ENCODE results near the gene MRLN. TPM values are rescaled to one million over a fixed set of nuclear protein-coding genes. Genes with fewer than 3 reads are reported as not detected.
"Not testable (repeated sequence)": the region's sequence is repeated elsewhere in the genome, so short reads cannot be mapped to it uniquely, and the experiment has no call there.

The MRLN gene
- total RNA-seq, 1 donor from 2014 or later, result 0.82 TPM

DNA sequence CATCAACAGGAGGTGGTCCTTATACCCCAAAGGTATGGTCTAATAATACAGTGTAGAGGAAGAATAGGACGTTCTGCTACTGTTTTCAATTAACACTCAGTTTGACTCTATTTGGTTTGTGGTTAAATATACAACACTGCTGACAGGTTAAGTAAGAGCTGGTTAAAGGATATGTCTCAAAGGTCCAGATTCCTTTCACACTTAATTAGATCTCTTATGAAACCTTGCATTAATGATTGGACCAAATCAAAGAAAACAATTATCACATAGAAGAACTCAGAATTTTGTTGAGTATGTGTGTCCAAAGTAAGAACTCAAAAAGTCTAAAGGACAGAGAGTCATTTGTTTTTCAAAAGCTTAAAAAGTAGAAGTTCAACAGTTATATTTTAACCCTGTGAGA is 18.0 kb downstream of the MRLN start:
- no peaks in the 10 kb centered on the region for H3K36me3 Mint-ChIP-seq (ENCODE audit: low read depth)
- no peak overlapping the region for H3K27ac Mint-ChIP-seq
- H3K4me3 Mint-ChIP-seq, result no peak overlapping the region
- DNase-seq, result no peak
- peaks cover 8% of the 10 kb centered on the region for H3K27me3 Mint-ChIP-seq
- peaks cover 3% of the 10 kb centered on the region for H3K4me1 Mint-ChIP-seq
- H3K9me3 Mint-ChIP-seq, result no peaks in the 10 kb centered on the region
- intact Hi-C loops (cut with micrococcal nuclease), result no loop called here

DNA sequence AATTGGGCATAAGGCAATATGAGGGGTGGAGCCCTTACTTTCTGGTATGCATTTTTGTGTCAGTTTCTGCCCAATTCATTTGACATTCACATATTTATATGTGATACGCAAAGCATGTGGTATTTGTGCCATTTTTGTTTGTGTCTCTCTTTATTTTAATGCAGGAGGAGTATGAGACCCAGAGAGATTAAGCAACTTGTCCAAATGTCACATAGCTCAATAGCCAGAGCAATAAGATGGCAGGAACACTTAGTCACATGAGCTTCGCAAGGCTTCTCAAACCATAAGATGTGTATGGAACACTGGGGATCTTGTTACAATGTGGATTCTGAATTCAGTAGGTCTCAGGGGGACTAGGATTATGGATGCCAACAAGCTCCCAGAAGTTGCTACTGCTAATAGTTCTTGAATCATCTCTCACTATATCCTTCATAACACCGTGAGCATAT is 19.2 kb downstream of the MRLN start:
- Mint-ChIP-seq H3K36me3 (ENCODE audit: low read depth) (no peaks in the 10 kb centered on the region), H3K27ac (no peak overlapping the region), H3K4me1 (peaks cover 3% of the 10 kb centered on the region), H3K4me3 (no peak overlapping the region), H3K27me3 (peaks cover 8% of the 10 kb centered on the region), H3K9me3 (no peaks in the 10 kb centered on the region)
- intact Hi-C loops (cut with micrococcal nuclease), result no loop called here
- DNase-seq, result no peak

DNA sequence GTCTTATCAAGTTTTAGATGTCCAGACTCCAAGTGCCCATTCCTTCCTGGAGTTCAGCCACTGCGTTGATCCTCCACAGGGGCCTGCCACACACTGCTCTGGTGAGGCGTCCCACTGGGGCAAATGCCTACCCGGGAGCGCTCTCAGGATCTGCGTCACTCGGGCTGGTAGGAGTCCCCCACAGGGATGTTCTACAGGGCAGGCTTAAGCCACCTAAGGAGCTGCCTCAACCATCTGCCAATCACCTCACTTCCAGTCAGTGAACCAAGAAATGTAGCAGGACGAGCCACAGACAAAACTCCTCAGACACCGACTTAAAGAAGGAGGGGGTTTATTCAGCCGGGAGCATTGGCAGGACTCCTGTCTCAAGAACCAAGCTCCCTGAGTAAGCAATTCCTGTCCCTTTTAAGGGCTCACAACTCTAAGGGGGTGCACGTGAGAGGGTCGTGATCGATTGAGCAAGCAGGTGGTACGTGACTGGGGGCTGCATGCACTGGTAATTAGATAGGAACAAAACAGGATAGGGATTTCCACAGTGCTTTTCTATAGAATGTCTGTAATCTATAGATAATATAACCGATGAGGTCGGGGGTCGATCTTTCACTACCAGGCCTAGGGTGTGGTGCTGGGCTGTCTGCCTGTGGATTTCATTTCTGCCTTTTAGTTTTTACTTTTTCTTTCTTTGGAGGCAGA is 19.8 kb downstream of the MRLN start:
- H3K36me3 Mint-ChIP-seq (ENCODE audit: low read depth); H3K27ac Mint-ChIP-seq; H3K4me3 Mint-ChIP-seq; H3K9me3 Mint-ChIP-seq; H3K27me3 Mint-ChIP-seq; H3K4me1 Mint-ChIP-seq; intact Hi-C loops (cut with micrococcal nuclease); DNase-seq: not testable (repeated sequence)

DNA sequence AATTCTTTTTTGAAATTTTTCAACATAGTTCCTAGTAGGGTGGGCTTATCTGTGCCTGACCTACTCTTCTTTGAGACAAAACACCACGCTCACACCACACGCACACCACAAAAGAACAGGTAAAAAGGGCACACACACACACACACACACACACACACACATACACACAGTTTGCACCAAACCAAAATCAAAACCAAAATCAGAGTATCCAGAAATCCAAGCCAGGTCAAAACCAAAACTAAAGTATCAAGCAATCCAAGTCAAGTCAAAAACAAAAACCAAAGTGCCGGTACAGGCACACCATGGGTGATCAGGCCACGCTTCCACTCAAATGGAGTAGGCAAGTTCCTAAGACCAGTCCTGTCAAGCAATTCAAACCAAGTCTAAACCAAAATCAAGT is 20.4 kb downstream of the MRLN start:
- DNase-seq; H3K27me3 Mint-ChIP-seq; H3K27ac Mint-ChIP-seq; intact Hi-C loops (cut with micrococcal nuclease); H3K4me1 Mint-ChIP-seq; H3K9me3 Mint-ChIP-seq; H3K4me3 Mint-ChIP-seq; H3K36me3 Mint-ChIP-seq (ENCODE audit: low read depth): not testable (repeated sequence)

DNA sequence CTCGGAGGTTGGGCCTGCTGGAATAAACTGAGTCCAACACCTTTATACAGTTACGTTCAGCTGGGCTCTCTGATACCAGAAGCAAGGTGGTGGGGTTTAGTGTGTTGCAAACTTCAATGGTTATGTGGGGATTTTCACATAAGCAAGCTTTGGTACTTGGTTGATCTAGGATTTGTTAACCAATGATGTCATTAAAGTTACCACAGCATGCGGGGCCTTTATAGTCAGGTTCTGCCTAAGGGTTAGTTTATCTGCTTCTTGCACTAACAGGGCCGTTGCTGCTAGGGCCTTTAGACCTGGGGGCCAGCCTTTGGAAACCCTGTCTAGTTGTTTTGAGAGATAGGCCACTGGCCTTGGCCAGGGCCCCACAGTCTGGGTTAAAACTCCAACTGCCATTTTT is 24.1 kb downstream of the MRLN start:
- H3K4me1 Mint-ChIP-seq, DNase-seq: not testable (repeated sequence)

DNA sequence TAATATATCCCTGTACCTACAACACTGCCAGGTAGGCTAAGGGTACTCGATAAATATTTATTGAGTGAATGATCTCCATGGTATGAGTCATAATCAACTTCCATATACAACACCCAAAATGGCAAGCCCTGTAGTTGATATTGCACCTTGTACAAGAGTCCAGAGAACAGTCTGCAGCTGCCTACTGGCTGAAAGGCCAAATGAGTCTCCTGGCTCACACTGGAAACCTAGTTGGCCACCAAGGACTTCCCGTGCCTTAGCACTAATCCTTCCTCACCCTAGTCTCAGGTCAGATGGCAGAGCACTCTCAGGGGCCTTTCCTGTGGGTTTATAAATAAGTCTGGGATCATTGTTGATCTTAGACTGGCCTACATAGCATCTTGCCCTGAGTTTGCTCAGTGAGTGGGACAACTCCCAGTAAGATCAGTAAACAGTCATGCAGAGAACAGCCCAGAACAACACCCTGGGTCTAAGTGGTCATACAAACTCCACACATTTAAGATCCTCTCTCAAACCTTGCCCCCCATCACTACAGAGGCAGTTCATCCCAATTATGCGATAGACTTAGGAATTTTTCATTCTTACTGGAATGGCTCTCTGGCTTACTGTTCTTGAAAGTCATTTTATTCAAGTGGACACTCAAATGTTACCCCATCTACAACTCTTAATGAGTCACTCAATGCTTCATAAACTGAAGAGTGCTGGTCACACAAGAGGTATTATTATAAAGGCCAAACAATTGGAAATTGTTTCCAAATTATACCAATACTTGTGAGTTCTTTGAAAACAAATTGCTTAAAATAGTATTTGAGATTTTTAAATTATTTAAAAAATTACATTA is 28.9 kb downstream of the MRLN start:
- intact Hi-C loops (cut with micrococcal nuclease), result no loop called here

More for the DNA sequence above, 24.1 kb downstream of the MRLN start:
- H3K36me3 Mint-ChIP-seq (ENCODE audit: low read depth); H3K4me3 Mint-ChIP-seq; H3K27ac Mint-ChIP-seq; H3K9me3 Mint-ChIP-seq; intact Hi-C loops (cut with micrococcal nuclease); H3K27me3 Mint-ChIP-seq: not testable (repeated sequence)

DNA sequence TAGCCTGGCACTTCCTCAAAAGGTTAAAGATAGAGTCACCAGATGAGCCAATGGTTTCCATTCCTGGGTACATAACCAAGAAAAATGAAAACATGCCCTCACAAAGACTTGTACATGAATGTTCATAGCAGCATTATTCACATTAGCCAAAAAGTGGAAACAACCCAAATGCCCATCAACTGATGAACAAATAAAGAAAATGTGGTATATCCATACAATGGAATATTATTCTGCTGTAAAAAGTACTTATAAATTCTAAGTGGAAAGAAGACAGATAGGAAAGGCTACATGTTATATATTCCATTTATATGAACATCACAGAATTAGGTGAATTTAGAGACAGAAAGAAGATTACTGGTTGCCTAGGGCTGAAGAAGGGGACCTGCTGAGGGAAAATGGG is 32.9 kb downstream of the MRLN start:
- Mint-ChIP-seq H3K4me3 (no peak overlapping the region), H3K36me3 (ENCODE audit: low read depth) (no peaks in the 10 kb centered on the region), H3K27ac (no peak overlapping the region), H3K9me3 (peaks cover 12% of the 10 kb centered on the region), H3K27me3 (peaks cover 37% of the 10 kb centered on the region), H3K4me1 (no peaks in the 10 kb centered on the region)
- intact Hi-C loops (cut with micrococcal nuclease), result no loop called here
- no peak for DNase-seq

More for the DNA sequence above, 28.9 kb downstream of the MRLN start:
- Mint-ChIP-seq H3K4me1 (no peaks in the 10 kb centered on the region), H3K9me3 (peaks cover 12% of the 10 kb centered on the region), H3K36me3 (ENCODE audit: low read depth) (no peaks in the 10 kb centered on the region), H3K27ac (no peak overlapping the region), H3K27me3 (peaks cover 19% of the 10 kb centered on the region), H3K4me3 (no peak overlapping the region)
- no peak for DNase-seq

DNA sequence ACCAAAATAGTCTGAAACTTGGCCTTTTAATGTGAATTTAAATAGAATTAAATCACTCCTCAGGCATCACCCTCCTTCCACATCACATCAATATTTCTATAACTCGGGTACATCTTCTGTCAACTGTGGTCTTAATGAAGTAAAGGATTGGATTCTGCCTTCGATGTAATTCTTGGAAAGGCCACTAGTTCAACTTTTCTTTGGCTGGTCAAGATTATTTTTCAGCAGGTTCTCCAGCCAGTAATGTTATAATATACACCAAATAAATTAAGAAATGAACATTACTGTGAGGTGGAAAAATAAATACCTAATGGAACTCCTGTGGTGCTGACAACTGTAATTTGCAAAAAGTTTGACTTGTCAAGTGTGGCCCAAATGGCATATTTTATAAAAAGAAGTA is 33.9 kb downstream of the MRLN start:
- H3K27me3 Mint-ChIP-seq, result peaks cover 38% of the 10 kb centered on the region
- H3K36me3 Mint-ChIP-seq (ENCODE audit: low read depth), result no peaks in the 10 kb centered on the region
- no peak for DNase-seq
- no peak overlapping the region for H3K4me3 Mint-ChIP-seq
- H3K27ac Mint-ChIP-seq, result no peak overlapping the region
- peaks cover 12% of the 10 kb centered on the region for H3K9me3 Mint-ChIP-seq
- intact Hi-C loops (cut with micrococcal nuclease), result no loop called here
- no peaks in the 10 kb centered on the region for H3K4me1 Mint-ChIP-seq

DNA sequence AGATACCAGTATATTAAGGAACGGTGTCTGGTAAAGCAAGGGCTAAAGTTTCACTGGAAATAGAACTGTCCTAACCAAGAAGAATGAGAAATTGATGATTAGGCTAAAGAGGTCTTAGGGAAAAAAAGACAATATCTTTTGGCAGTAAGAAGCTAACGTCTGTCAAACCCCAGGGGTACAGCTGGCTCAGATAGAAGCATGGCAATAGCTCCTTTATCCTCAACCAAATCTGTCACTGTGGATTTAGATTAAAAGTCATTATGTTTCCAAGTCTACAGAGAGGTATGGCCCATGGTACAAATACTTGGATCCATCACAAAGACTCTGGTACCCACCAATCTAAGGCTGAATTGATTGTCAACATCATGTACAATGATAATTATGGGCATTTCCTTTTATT is 35.0 kb downstream of the MRLN start:
- intact Hi-C loops (cut with micrococcal nuclease), result no loop called here
- Mint-ChIP-seq H3K9me3 (peaks cover 12% of the 10 kb centered on the region), H3K27me3 (peaks cover 44% of the 10 kb centered on the region), H3K36me3 (ENCODE audit: low read depth) (no peaks in the 10 kb centered on the region), H3K27ac (no peak overlapping the region), H3K4me1 (no peaks in the 10 kb centered on the region), H3K4me3 (no peak overlapping the region)
- DNase-seq, result no peak

DNA sequence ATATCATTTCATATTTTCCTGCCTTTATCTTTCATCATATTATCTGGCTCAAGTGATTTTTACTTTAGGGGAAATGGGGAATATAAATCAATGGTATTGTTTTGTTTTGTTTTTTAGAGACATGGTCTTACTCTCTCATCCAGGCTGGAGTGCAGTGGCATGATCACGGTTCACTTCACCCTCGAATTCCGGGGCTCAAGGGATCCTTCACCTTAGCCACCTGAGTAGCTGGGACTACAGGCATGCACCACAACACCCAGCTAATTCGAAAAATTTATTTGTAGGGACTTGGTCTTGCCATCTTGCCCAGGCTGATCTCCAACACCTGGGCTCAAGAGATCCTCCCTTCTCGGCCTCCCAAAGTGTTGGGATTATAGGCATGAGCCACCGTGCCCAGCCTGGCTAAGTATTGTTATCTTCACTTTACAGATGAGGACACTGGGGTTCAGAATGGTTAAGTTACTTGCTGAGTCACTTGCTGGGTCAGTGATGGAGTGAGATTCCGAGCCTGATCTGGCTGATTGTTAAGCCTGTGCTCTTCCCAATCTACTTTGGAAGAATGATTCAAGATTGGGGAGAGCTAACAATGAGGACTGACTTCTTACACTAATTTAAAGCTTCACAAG is 39.9 kb downstream of the MRLN start:
- peaks cover 59% of the 10 kb centered on the region for H3K27me3 Mint-ChIP-seq
- no peak overlapping the region for H3K27ac Mint-ChIP-seq
- no peak overlapping the region for H3K4me3 Mint-ChIP-seq
- peaks cover 6% of the 10 kb centered on the region for H3K4me1 Mint-ChIP-seq
- no peak for DNase-seq
- no peaks in the 10 kb centered on the region for H3K36me3 Mint-ChIP-seq (ENCODE audit: low read depth)
- H3K9me3 Mint-ChIP-seq, result no peaks in the 10 kb centered on the region
- intact Hi-C loops (cut with micrococcal nuclease), result no loop called here

DNA sequence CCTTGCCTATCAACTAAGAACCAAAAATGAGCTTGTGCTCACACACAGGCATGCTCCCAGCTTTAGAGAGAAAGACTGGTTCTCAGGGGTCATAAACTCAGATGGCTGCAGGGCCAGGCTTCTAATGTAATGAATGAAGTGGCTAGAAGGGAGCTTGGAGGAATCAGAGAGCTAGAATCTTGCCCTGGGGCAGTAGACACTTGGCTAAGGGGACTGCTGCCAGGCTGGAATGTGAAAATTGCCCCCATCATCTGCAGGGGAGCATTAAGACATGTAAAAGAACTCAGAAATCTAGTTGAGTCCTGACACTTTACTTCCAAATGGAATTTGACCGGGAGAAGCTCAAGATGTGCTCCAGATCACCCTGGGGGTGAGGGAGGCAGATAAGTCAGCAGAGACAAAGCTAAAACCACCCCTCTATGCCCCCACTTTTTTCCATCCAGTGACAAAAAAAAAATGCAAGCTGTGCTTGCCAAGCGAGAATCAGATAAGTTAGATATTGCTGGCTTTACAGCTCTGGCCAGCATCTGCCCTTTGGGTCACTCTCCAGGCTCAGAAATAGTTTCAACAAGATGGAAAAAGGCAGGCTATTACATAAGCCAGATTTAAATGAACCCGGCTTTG is 41.3 kb downstream of the MRLN start:
- DNase-seq, result no peak
- Mint-ChIP-seq H3K27me3 (peaks cover 61% of the 10 kb centered on the region), H3K4me3 (no peak overlapping the region), H3K9me3 (peaks cover 4% of the 10 kb centered on the region), H3K27ac (no peak overlapping the region), H3K36me3 (ENCODE audit: low read depth) (no peaks in the 10 kb centered on the region), H3K4me1 (peaks cover 6% of the 10 kb centered on the region)
- intact Hi-C loops (cut with micrococcal nuclease), result no loop called here

DNA sequence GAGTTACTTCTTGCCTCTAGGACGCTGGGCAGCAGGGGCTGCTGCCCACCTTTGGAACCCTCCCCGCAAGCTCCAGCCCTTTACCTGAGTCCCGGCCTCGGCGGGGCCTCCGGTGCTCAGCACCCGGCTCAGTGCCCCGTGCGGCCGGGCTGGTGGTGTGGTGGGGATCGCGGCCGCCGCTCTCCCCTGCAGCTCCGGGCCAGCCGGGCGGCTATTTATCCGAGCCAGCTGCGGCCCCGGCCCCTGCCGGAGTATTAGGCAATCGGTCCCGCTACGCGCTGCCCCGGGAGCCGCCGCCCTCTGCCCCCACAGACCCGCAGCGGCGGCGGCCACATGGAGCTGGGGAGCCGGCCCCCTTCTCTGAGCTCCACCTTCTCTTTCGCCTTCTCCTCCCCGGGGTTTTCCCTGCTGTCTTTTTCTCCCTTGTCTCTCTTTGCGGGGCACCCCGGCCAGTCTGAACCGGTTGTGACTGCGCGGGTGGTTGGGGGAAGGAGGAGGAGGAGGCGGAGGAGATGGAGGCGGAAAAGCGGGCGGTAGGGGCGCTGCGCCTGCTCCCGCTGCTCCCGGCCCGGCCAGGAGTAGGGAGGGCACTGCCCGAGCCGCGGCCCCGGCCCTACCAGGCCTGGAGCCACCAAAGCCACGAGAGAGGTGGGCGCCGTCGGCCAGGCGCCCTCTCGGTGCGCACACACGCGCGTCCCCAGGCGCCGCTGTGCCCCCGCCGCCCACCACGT is 43.7 kb downstream of the MRLN start, which contains the start of gene SLC16A9:
Gene SLC16A9, minus strand, starts transcription at position 456 of the 731 bp plus-strand sequence. CDS start 25,559 bp downstream, outside the sequence.
- peak within 1 kb of the TSS; percentile 84 for H3K4me3 Mint-ChIP-seq
- intact Hi-C loops (cut with micrococcal nuclease), result loop anchor here (1.0 to 5.0 kb wide), 2 partner anchors 98 to 197 kb away; partner anchors contain the start of gene CCDC6
- peak; percentile 90 for DNase-seq
- H3K27ac Mint-ChIP-seq, result peak within 1 kb of the TSS; percentile 83
- peaks cover 4% of the 10 kb centered on the region for H3K9me3 Mint-ChIP-seq
- H3K4me1 Mint-ChIP-seq, result peaks cover 6% of the 10 kb centered on the region
- H3K27me3 Mint-ChIP-seq, result peaks cover 59% of the 10 kb centered on the region
- H3K36me3 Mint-ChIP-seq (ENCODE audit: low read depth), result no peaks in the 10 kb centered on the region

DNA sequence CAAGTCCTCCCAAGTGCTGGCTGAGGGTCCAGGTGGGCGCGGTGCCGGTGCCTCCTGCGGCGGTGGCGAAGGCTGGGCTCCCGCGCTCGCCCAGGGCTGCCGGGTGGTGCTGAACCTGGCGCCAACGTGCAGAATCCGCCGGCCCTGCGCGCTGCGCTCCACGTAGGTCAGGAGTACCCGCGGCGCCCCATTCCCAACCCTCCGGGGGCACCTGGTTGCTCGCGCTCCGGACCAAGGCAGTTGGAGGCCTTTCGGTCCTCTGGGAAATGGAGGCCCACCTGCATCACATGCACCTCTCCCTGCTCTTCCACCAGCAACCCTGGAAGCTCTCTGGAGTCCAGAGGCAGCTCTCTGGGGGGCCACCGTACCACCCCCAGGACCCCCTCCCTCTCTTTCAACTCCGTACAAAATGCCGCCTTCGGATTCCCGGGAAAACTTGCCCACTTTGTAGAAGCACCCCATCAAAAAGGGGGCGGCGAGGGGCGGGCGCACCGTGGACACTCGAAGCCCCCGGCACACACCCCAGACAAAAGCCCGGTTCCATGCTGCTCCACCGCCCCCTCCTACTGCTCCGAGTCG is 44.4 kb downstream of the MRLN start:
- DNase-seq, result peak; percentile 68
- intact Hi-C loops (cut with micrococcal nuclease), result loop anchor here (1.0 to 5.0 kb wide), 2 partner anchors 98 to 197 kb away; partner anchors contain the start of gene CCDC6
- peaks cover 4% of the 10 kb centered on the region for H3K9me3 Mint-ChIP-seq
- H3K4me3 Mint-ChIP-seq, result peak overlapping the region; percentile 84
- peaks cover 6% of the 10 kb centered on the region for H3K4me1 Mint-ChIP-seq
- no peaks in the 10 kb centered on the region for H3K36me3 Mint-ChIP-seq (ENCODE audit: low read depth)
- peak overlapping the region; percentile 43 for H3K27ac Mint-ChIP-seq
- H3K27me3 Mint-ChIP-seq, result peaks cover 57% of the 10 kb centered on the region
